Esophagus (tissue), 2 donors: ENCODE measurements around the gene SYT11. TPM values are rescaled to one million over a fixed set of nuclear protein-coding genes. Genes with fewer than 3 reads are reported as not detected.

ENCODE experiments used
- H3K27ac ChIP-seq, 2 donors: one replicate each; pipeline ENCODE4 v1.5.1; 2013; ENCODE audit warnings: low read depth in 2 of 2, mild to moderate bottlenecking in 2 of 2, inconsistent platforms in 1 of 2, low read length in 1 of 2, moderate library complexity in 1 of 2
- H3K27me3 ChIP-seq, 2 donors: one replicate each; pipeline ENCODE4 v1.6.1; 2013; ENCODE audit warnings: low read length in 2 of 2, control low read depth in 1 of 2, mild to moderate bottlenecking in 1 of 2; ENCODE audit not compliant: insufficient read depth in 2 of 2, control insufficient read depth in 1 of 2
- H3K36me3 ChIP-seq, 2 donors: one replicate each; pipeline ENCODE4 v1.6.1; 2013; ENCODE audit warnings: low read length in 1 of 2; ENCODE audit not compliant: control insufficient read depth in 2 of 2, insufficient read depth in 2 of 2
- H3K4me1 ChIP-seq, 2 donors: one replicate each; pipeline ENCODE4 v1.6.1; 2013; ENCODE audit warnings: low read length in 1 of 2; ENCODE audit not compliant: control insufficient read depth in 2 of 2, insufficient read depth in 2 of 2
- H3K4me3 ChIP-seq, 2 donors: one replicate each; pipeline ENCODE4 v1.5.1; 2013; ENCODE audit warnings: low read length in 2 of 2, mild to moderate bottlenecking in 2 of 2, low read depth in 1 of 2, moderate library complexity in 1 of 2
- H3K9me3 ChIP-seq, 2 donors: one replicate each; pipeline ENCODE4 v1.6.1; 2013; ENCODE audit warnings: mild to moderate bottlenecking in 2 of 2, low read depth in 1 of 2, low read length in 1 of 2, moderate library complexity in 1 of 2; ENCODE audit not compliant: control insufficient read depth in 2 of 2, insufficient read depth in 1 of 2
- WGBS, 2 donors: extraction: QIAGEN DNeasy Blood & Tissue Kit; methylation state at CpG; one replicate each; pipeline ENCODE4 v1.1.7; 2013; 5-methylcytosine and 5-hydroxymethylcytosine counted together
- polyA plus RNA-seq, 2 donors: library from polyadenylated mRNA; stranded (reverse); fragments of 200-250 nt; gene quantifications; one replicate each; pipeline ENCODE4 v1.2.3, GENCODE V29; 2013
- donor health status: healthy with polysubstance abuse.
- donor health status: Bipolar disorder and iron deficiency.

The SYT11 gene
- polyA plus RNA-seq, 2 donors: 0.20 to 0.99 TPM

DNA sequence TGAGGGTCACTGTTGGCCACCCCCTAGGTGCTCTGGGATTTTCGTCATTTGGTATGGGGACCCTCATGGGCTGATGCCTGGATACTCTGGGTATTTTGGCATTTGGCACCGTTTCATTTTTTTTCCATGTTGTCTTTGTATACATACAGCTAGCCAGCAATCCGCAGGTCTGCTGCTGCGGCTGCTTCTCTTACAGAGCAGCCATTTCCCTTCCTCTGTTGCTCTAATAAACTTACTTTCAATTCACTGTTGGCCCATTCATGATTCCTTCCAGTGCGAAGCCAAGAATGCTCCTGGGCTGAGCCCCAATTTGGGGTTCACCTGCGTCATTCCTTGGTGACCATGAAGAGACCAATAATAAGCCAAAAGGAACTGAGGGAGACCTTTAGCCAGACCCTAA lies 23.8 kb upstream of the SYT11 start:
- 94 to 96% methylated on average over 6 of the region's 6 CpGs for WGBS, 2 donors
- no peaks in the 10 kb centered on the region for H3K9me3 ChIP-seq
- H3K36me3 ChIP-seq: no peaks in the 10 kb centered on the region
- H3K4me1 ChIP-seq: no peaks in the 10 kb centered on the region
- H3K27me3 ChIP-seq: no peaks in the 10 kb centered on the region
- no peak overlapping the region for H3K27ac ChIP-seq
- H3K4me3 ChIP-seq: no peak overlapping the region

DNA sequence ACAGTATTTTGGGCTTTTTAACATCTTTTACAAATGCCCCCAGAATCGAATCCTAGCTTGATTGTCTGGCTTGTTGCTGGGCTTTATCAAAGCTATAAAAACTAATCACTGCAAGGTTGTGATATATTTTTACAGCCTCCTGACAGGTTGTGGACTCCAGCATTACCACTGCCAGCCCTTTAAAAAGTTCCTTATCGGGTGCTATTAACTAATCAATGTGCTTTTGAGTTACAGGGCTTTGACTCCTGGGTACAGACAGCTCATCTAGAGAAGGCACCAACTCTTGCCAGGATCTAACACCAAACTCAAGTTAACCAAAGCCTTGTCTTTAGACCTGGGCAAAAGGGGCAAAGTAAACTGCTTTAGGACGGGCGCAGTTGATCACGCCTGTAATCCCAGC lies 19.0 kb upstream of the SYT11 start:
- Histone ChIP-seq H3K4me1 (no peaks in the 10 kb centered on the region), H3K27ac (no peak overlapping the region), H3K9me3 (no peaks in the 10 kb centered on the region), H3K36me3 (peaks cover 2 to 3% of the 10 kb centered on the region in 2 donors), H3K27me3 (no peaks in the 10 kb centered on the region), H3K4me3 (no peak overlapping the region)
- WGBS, 2 donors: 76 to 97% methylated on average over 5 of the region's 5 CpGs

DNA sequence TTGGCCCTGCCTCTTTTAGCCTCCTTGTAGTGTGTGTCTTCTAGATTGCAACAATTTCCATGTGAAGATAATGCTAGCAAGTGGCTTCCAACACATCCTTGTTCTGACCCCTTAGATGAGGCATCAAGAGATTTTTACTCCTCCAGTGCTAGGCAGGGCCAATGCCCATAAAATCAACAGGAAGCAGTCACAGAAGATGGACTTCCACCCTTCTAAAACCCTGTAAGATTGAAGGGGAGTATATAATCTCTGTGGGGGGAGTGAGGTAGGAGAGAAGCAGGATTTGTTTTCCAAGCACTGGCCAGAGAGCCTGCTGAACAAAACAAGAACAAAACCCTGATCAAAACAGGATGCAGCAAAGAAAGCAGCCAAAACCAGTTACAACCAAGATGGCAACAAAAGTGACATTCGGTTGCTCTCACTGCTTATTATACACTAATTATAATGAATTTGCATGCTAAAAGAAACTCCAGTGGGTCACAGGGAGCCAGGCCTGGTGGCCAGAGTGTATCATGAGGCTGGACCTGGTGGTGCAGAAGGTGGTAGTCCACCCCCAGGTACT lies 14.4 kb upstream of the SYT11 start:
- Histone ChIP-seq H3K36me3 (peaks cover 3 to 5% of the 10 kb centered on the region in 2 donors), H3K9me3 (no peaks in the 10 kb centered on the region), H3K4me1 (no peaks in the 10 kb centered on the region), H3K4me3 (no peak overlapping the region), H3K27ac (no peak overlapping the region), H3K27me3 (no peaks in the 10 kb centered on the region)
- WGBS, 2 donors: 72 to 82% methylated on average over 1 of the region's 1 CpG

DNA sequence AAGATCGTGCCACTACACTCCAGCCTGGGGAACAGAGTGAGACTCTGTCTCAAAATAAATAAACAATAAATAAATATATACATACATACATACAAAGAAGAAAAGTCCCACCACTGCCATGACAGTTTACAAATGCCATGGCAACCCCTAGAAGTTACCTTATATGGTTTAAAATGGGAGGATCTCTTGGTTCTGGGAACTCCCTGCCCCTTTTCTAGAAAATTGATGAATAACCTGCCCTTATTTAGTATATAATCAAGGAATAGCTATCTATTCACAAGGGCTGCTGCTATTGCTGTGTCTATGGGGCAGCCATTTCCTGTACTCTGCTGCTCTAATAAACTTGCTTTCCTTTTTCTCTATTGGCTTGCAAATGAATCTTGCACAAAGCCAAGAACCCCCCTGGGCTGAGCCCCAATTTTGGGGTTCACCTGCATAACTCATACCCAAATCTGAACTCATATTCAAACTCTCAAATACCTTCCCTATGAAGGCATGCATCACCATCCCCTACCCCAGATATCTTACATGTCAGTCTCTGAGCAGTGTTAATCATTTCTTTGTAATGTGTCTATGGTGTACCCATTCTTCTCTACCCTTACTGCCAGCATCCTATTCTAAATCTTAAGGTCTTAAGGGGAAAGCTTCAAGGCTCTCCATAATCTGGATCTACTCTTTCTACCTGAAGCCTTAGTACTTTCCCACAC lies 11.4 kb upstream of the SYT11 start:
- Histone ChIP-seq H3K27me3 (no peaks in the 10 kb centered on the region), H3K27ac (no peak overlapping the region), H3K4me3 (no peak overlapping the region), H3K9me3 (no peaks in the 10 kb centered on the region), H3K36me3 (peaks cover 3 to 10% of the 10 kb centered on the region in 2 donors), H3K4me1 (no peaks in the 10 kb centered on the region)
- 91 to 93% methylated on average over 1 of the region's 1 CpG for WGBS, 2 donors

DNA sequence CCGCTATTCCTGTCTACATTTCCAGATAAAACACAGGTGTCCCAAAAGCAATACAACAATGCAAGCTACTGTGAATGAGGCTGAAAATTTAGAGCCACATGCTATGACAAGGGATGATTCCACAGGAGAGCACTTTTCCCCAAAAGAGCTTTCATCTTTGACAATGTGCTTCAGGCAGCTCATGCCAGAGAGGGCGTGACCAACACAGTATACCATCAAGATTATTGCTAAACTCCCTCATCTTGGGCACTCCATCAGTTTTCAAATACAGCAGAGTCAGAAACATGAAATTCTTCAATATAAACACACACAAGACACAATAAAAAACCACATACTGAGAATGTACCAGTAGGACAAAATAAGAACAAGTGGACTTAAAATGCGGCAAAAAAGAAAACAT lies 9.0 kb upstream of the SYT11 start:
- no peaks in the 10 kb centered on the region for H3K4me1 ChIP-seq
- peaks cover under 1 to 17% of the 10 kb centered on the region in 2 donors for H3K36me3 ChIP-seq
- H3K27ac ChIP-seq: no peak overlapping the region
- 85 to 87% methylated on average over 3 of the region's 3 CpGs for WGBS, 2 donors
- no peak overlapping the region for H3K4me3 ChIP-seq
- no peaks in the 10 kb centered on the region for H3K27me3 ChIP-seq
- no peaks in the 10 kb centered on the region for H3K9me3 ChIP-seq

DNA sequence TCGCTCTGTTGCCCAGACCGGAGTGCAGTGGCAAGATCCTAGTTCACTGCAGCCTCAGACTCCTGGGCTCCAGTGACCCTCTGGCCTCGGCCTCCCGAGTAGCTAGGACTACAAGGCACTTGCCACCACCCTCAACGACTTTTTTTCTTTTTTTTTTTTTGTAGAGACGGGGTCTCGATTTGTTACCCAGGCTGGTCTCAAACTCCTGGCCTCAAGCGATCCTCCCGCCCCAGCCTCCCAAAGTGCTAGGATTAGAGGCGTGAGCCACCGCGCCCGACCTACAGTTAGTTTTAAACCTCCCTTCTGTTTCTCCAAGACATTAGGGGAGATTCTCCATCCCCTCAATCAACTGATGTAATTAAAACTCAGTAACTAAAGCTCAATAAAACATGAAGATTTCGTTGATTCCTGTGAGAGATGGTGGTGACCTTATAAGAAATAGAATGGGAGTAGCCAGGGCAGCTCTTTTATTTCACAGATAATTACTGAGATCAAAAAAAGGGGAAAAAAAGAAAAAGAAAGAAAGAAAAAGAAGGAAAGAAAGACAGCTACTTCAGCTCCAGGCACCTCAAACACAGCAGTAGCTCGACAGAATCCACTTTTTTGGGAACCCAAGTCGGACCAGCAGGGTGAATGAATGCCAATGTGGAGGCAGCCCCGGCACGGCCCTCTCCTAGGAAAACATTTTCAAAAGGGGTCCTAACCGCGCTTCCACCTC lies 3.0 kb upstream of the SYT11 start:
- no peaks in the 10 kb centered on the region for H3K27me3 ChIP-seq
- H3K4me1 ChIP-seq: peaks cover 0 to 4% of the 10 kb centered on the region in 2 donors
- H3K9me3 ChIP-seq: no peaks in the 10 kb centered on the region
- 52 to 55% methylated on average over 20 of the region's 20 CpGs for whole genome bisulfite sequencing, 2 donors
- H3K4me3 ChIP-seq: peak overlapping the region; percentile 89 to 94
- H3K36me3 ChIP-seq: peaks cover 0 to 15% of the 10 kb centered on the region in 2 donors
- H3K27ac ChIP-seq: peak overlapping the region; percentile 83 to 96

DNA sequence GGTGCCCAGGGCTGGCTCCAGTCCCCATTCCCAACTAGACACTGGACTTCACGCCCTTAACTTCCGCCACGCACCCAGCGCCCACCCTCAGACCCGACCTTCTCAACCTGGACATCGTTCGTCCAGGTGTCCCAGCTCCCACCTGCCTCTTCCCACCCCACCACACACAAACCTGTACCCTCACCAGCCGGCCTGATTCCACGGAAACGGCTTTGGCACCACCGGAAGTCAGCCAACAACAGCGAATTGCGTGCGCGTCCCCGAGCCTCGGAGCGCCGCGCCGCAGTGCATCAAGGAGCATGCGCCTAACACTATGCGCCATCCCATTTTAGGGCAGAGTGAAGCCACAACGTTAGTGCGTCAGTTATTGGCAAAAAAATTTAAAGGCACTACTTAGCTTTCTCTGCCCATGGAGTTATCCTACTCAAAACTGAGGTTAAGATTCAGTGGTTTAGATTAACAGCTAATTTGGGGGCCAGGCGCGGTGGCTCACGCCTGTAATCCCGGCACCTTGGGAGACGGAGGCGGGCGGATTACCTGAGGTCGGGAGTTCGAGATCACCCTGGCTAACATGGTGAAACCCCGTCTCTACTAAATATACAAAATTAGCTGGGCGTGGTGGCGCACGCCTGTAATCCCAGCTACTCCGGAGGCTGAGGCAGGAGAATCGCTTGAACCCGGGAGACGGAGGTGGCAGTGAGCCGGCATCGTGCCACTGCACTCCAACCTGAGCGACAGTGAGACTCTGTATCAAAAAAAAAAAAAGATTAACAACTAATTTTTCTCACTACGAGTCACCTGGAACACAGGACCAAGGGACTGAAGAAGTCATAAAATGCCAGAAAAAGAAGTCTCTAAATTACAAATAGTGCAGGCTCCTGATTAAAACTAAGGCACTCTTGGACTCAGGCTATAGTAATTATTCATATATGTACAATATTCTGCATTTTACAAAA lies 2.1 kb upstream of the SYT11 start, which contains the start of gene GON4L:
Gene GON4L (minus strand): TSS at position 240 of the 956 bp plus-strand sequence. CDS start 3,434 bp downstream, outside the sequence.
- H3K4me1 ChIP-seq: peaks cover 0 to 4% of the 10 kb centered on the region in 2 donors
- 10 to 13% methylated on average over 43 to 46 of the region's 46 CpGs for WGBS, 2 donors
- peak within 1 kb of the TSS; percentile 89 to 94 for H3K4me3 ChIP-seq

DNA sequence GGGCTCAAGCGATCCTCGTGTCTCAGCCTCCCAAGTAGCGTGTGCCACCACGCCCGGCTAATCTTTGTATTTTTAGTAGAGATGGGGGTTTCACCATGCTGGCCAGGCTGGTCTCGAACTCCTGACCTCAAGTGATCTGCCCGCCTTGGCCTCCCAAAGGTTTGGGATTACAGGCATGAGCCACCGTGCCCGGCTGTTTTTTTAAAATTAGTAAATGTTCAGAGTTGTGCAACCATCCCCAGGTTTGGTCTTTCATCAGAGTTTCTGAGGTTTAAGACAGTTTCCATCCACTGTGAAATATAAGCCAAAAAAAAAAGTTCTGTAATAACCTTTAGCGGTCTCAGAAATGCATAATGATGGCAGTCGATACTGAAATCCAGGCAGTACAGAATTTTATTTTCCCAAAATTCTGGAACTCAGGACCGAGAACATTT lies 550 bp upstream of the SYT11 start:
- WGBS, 2 donors: 48 to 52% methylated on average over 12 of the region's 12 CpGs
- peaks cover 0 to 3% of the 10 kb centered on the region in 2 donors for H3K36me3 ChIP-seq
- H3K4me1 ChIP-seq: peaks cover 0 to 4% of the 10 kb centered on the region in 2 donors
- H3K27ac ChIP-seq: peak overlapping the region; percentile 47 to 68
- no peaks in the 10 kb centered on the region for H3K9me3 ChIP-seq
- H3K27me3 ChIP-seq: no peaks in the 10 kb centered on the region
- peak overlapping the region in 1 of 2 donors; percentile 52 for H3K4me3 ChIP-seq

More for the DNA sequence above, 2.1 kb upstream of the SYT11 start, which contains the start of gene GON4L:
- peaks cover 0 to 13% of the 10 kb centered on the region in 2 donors for H3K36me3 ChIP-seq
- no peaks in the 10 kb centered on the region for H3K9me3 ChIP-seq
- no peaks in the 10 kb centered on the region for H3K27me3 ChIP-seq
- H3K27ac ChIP-seq: peak within 1 kb of the TSS; percentile 83 to 96
